HCT116 (cell line): ENCODE data around the gene DUSP16.

Experiments used
- ELF1 ChIP-seq: IDR thresholded peaks from 2 replicates; pipeline ENCODE4 v1.6.1; 2012; ENCODE audit warnings: low read depth, borderline replicate concordance
- EZH2 ChIP-seq: fragments of 200-600 bp; sonication (generic); IDR thresholded peaks from 2 replicates; pipeline ENCODE4 v1.6.1; 2017; ENCODE audit warnings: antibody characterized with exemption, mixed run types
- EZH2phosphoT487 ChIP-seq: fragments of 200-600 bp; IDR thresholded peaks from 2 replicates; pipeline ENCODE4 v1.6.1; 2018; ENCODE audit warnings: antibody characterized with exemption, borderline replicate concordance
- JUND ChIP-seq: IDR thresholded peaks from 2 replicates; pipeline ENCODE4 v1.6.1; 2012
- MAX ChIP-seq: IDR thresholded peaks from 2 replicates; pipeline ENCODE4 v1.6.1; 2012
- POLR2A ChIP-seq: IDR thresholded peaks from 2 replicates; pipeline ENCODE4 v1.7.0; 2011; ENCODE audit warnings: borderline replicate concordance; ENCODE audit not compliant: insufficient read depth, insufficient read length; ENCODE audit errors: extremely low read depth
- POLR2AphosphoS5 ChIP-seq: IDR thresholded peaks from 2 replicates; pipeline ENCODE4 v1.6.1; 2011; ENCODE audit warnings: mild to moderate bottlenecking, low read depth, low read length, moderate library complexity
- RAD21 ChIP-seq: IDR thresholded peaks from 2 replicates; pipeline ENCODE4 v1.6.1; 2012; ENCODE audit warnings: low read depth, mild to moderate bottlenecking
- SIN3A ChIP-seq: IDR thresholded peaks from 2 replicates; pipeline ENCODE4 v1.6.1; 2012; ENCODE audit warnings: low read depth
- SP1 ChIP-seq: IDR thresholded peaks from 2 replicates; pipeline ENCODE4 v1.6.1; 2012; ENCODE audit warnings: low read depth
- ZNF274 ChIP-seq: fragments of 200-500 bp; sonication (Bioruptor generic); IDR thresholded peaks from 2 replicates; pipeline ENCODE4 v1.6.1; 2014; ENCODE audit warnings: mild to moderate bottlenecking, low read depth, low read length, inconsistent platforms
- TF ChIP-seq, protein P1 (sequence below), 3 experiments: fragments of 200-600 bp in 1 of 3; sonication (generic) in 1 of 3; IDR thresholded peaks in 2 of 3; conservative IDR thresholded peaks in 1 of 3; 2 replicates each; pipeline ENCODE4 v1.5.1; 2012 to 2017; ENCODE audit warnings: low read depth in 2 of 3, low read length in 2 of 3, antibody characterized with exemption in 1 of 3, borderline replicate concordance in 1 of 3, control low read depth in 1 of 3, mild to moderate bottlenecking in 1 of 3, mixed read lengths in 1 of 3, mixed run types in 1 of 3, moderate library complexity in 1 of 3; ENCODE audit not compliant: insufficient read depth in 1 of 3
- TF ChIP-seq, protein P2 (sequence below): IDR thresholded peaks from 2 replicates; pipeline ENCODE4 v1.6.1; 2011; ENCODE audit warnings: mild to moderate bottlenecking, low read length, moderate library complexity; ENCODE audit not compliant: insufficient replicate concordance; ENCODE audit errors: extremely low read depth

- TF ChIP-seq, protein P1, sequence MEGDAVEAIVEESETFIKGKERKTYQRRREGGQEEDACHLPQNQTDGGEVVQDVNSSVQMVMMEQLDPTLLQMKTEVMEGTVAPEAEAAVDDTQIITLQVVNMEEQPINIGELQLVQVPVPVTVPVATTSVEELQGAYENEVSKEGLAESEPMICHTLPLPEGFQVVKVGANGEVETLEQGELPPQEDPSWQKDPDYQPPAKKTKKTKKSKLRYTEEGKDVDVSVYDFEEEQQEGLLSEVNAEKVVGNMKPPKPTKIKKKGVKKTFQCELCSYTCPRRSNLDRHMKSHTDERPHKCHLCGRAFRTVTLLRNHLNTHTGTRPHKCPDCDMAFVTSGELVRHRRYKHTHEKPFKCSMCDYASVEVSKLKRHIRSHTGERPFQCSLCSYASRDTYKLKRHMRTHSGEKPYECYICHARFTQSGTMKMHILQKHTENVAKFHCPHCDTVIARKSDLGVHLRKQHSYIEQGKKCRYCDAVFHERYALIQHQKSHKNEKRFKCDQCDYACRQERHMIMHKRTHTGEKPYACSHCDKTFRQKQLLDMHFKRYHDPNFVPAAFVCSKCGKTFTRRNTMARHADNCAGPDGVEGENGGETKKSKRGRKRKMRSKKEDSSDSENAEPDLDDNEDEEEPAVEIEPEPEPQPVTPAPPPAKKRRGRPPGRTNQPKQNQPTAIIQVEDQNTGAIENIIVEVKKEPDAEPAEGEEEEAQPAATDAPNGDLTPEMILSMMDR (IDR thresholded peaks at IDR 0.05 in 2 of 3, conservative IDR thresholded peaks at IDR 0.05 in 1 of 3; ENCODE audit: borderline replicate concordance in 1 of 3, insufficient read depth in 1 of 3, low read depth in 2 of 3, low read length in 2 of 3) = no peak
- no peak for TF ChIP-seq ZNF274
- TF ChIP-seq POLR2A = no peak
- TF ChIP-seq, protein P2, sequence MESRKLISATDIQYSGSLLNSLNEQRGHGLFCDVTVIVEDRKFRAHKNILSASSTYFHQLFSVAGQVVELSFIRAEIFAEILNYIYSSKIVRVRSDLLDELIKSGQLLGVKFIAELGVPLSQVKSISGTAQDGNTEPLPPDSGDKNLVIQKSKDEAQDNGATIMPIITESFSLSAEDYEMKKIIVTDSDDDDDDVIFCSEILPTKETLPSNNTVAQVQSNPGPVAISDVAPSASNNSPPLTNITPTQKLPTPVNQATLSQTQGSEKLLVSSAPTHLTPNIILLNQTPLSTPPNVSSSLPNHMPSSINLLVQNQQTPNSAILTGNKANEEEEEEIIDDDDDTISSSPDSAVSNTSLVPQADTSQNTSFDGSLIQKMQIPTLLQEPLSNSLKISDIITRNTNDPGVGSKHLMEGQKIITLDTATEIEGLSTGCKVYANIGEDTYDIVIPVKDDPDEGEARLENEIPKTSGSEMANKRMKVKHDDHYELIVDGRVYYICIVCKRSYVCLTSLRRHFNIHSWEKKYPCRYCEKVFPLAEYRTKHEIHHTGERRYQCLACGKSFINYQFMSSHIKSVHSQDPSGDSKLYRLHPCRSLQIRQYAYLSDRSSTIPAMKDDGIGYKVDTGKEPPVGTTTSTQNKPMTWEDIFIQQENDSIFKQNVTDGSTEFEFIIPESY = no peak
- TF ChIP-seq EZH2phosphoT487 = no peak
- no peak for TF ChIP-seq RAD21
- no peak for TF ChIP-seq MAX
- no peak for TF ChIP-seq ELF1
- TF ChIP-seq POLR2AphosphoS5 = no peak
- TF ChIP-seq SP1 = no peak
- TF ChIP-seq SIN3A = no peak
- no peak for TF ChIP-seq EZH2
- no peak for TF ChIP-seq JUND
These were observed 79.7 kb downstream of the DUSP16 start for GRCh38 chr12:12482959-12483358.
